Diencephalon (tissue), 1 donor: ENCODE data around the gene CPNE1. TPM values are rescaled to one million over a fixed set of nuclear protein-coding genes. Genes with fewer than 3 reads are reported as not detected.

Source experiments
- small RNA-seq: library from RNA; depleted of rRNA; stranded (forward); fragments of <200 nt; gene quantifications from one replicate; pipeline ENCODE3, GENCODE V24; 2014
- total RNA-seq: library from RNA; depleted of rRNA; stranded (reverse); fragments of >200 nt; gene quantifications from one replicate; pipeline ENCODE4 v1.2.3, GENCODE V29; 2014

CPNE1 gene
- 53.1 TPM for total RNA-seq

DNA sequence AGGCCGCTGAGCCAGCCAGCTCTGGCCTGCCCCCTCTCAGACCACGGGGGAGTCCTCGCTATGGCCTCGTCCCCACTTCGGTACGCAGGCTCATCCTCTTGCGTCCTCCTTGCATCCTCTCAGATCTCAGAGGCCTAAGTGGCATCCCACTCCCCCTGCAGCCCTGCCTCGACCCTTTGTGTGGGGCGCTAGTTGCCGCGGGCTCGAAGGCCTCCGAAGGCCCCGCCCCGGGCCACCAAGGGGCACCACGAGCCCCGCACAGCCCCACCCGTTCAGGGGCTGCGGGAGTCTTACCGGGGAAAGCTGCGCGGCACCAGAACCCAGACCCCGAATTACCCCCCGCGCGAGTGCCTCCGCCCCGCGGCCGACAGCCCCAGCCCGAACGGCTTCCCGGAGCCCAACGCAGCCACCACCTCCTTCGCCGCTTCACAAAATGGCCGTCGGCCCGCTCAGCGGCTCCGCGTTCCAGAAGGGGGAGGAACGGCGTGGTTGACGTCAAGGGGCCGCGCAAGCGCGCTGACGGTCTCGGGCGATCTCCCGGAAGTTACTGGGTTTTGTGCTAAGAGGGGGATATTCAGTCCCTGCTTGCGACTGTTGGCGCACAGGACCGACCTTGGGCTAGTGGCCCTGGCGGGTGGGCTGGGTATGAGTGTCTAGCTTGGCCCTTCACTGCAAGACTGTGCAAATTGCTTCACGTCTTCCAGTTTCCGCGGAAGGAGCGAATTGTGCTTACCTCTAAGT is at the start of gene CPNE1, which contains the start of gene RBM12:
Gene CPNE1 (minus strand): TSS at position 435 of the 741 bp plus-strand sequence. CDS start 31,977 bp downstream, outside the sequence.
Gene RBM12 (minus strand): TSS at position 435 of the 741 bp plus-strand sequence. CDS start 9,578 bp downstream, outside the sequence.

DNA sequence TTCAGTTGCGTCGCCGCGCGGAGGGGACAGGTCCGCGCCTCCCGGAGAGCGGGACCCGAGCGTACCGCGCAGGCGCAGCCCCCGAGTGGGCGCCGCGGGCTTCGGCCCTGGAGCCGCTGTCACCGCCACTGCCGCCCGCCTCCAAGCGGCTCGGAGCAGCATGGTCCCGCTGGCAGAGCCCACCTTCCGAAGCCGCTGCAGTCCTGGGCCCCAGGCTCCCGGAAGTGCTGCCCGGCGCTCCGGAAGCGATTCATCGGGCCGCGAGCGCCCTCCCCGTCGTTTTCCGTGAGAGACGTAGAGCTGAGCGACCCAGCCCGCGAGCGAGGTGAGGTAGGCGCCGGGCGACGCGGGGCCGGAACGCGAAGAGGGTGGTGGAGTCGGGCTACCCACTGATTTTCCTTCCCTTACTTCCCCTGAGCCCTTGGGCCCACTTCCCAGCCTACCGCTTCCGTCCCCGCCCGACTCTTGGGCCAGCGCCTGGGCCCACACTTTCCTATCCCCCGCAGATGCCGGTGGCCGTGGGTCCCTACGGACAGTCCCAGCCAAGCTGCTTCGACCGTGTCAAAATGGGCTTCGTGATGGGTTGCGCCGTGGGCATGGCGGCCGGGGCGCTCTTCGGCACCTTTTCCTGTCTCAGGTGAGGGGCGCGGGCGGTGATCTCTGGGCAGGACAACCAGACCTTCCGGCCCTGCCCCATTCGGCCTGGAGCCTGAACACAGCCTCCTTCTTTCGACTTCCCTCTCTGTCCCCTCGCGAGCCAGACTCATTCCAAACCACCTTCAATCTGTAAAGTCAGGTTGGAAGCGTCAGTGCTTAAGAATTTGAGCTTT is 34.6 kb upstream of the CPNE1 start, which contains the start of the genes NFS1 and ROMO1:
Gene NFS1 (minus strand): TSS at position 226 of the 830 bp plus-strand sequence. CDS start 64 bp downstream, at position 162.
Gene ROMO1 (plus strand): TSS at position 279 of the 830 bp plus-strand sequence. CDS start 228 bp downstream, at position 507.

DNA sequence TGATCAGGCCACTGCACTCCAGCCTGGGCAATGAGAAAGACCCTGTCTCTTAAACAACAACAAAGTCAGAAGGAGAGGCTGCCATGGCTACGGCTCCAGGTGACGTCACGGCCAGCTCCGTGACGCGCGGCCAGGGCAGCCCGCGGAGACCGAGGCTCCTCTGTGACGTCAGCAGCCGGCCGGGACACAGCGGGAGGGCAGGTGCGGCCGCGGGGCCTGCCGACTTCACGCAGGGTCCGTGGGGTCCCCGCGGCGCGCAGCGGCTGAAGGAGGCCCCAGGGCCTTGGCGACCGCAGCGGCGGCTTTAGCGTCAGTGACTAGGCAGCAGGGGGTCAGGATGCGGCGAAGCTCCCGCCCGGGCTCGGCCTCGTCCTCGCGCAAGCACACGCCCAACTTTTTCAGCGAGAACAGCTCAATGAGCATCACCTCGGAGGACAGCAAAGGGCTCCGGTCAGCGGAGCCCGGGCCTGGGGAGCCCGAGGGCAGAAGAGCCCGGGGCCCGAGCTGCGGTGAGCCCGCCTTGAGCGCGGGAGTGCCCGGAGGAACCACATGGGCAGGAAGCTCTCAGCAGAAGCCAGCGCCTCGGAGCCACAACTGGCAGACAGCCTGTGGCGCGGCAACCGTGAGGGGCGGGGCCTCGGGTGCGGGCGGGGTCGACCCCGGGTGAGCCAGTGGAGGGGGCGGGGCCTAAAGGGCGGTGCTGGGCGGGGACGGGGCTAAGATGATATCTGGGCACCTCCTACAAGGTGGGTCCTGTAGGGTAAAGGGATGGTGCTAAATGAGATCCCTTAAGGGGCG is 48.8 kb downstream of the CPNE1 start, which contains the start of gene SPAG4:
Gene SPAG4 (plus strand): TSS at position 163 of the 798 bp plus-strand sequence. CDS start 175 bp downstream, at position 338.

Small RNA genes lying within 50 kb of the gene (small RNA-seq; reads per million reads assigned to genes)
- gene RNU6-759P (not detected), gene RPL37P1 (not detected)

Other genes starting within 250 kb of the CPNE1 start
- gene GDF5, start 226.7 kb downstream of the CPNE1 start, total RNA-seq, result 0.92 TPM
- gene CEP250, start 209.3 kb downstream of the CPNE1 start, total RNA-seq, result 24.7 TPM
- not detected for gene C20orf173, start 135.2 kb downstream of the CPNE1 start, total RNA-seq
- gene ERGIC3, start 122.8 kb downstream of the CPNE1 start, total RNA-seq, result 212 TPM
- 1.6 TPM for gene SPAG4, start 49.1 kb downstream of the CPNE1 start, total RNA-seq
- 81.4 TPM for gene RBM12, start within 50 bp of the CPNE1 start, total RNA-seq
- gene NFS1, start 34.5 kb upstream of the CPNE1 start, total RNA-seq, result 30.0 TPM
- gene ROMO1, start 34.5 kb upstream of the CPNE1 start, total RNA-seq, result 66.0 TPM
- gene RBM39, start 77.4 kb upstream of the CPNE1 start, total RNA-seq, result 367 TPM
- 50.5 TPM for gene PHF20, start 107.1 kb upstream of the CPNE1 start, total RNA-seq